ENCODE results near the gene GAB2. TPM values are rescaled to one million over a fixed set of nuclear protein-coding genes. Genes with fewer than 3 reads are reported as not detected.
"Not testable (repeated sequence)": the region's sequence is repeated elsewhere in the genome, so short reads cannot be mapped to it uniquely, and the experiment has no call there.

Gene GAB2
- total RNA-seq, 1 experiment from 2014 or later = 0.70 TPM

DNA sequence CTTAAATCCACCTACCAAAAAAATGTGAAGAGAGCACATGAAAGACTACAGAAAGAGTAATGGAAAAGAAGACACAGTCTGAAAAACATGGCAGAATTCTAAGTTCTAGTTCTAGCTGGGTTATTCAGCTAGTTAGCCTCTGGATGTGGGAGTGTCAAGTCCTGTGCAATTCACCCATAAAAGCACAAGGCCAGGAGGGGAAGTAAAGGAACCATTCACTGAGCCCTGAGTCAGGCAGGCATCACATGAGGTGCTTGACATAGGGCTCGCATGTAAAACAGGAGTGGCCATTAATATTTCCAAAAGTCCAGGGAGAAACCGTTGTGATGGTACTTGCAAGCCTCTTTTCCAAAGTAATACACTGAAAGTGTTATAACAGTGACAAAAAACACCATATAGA lies 103.7 kb downstream of the GAB2 start:
- no peak for DNase-seq (ENCODE audit: low spot score)

DNA sequence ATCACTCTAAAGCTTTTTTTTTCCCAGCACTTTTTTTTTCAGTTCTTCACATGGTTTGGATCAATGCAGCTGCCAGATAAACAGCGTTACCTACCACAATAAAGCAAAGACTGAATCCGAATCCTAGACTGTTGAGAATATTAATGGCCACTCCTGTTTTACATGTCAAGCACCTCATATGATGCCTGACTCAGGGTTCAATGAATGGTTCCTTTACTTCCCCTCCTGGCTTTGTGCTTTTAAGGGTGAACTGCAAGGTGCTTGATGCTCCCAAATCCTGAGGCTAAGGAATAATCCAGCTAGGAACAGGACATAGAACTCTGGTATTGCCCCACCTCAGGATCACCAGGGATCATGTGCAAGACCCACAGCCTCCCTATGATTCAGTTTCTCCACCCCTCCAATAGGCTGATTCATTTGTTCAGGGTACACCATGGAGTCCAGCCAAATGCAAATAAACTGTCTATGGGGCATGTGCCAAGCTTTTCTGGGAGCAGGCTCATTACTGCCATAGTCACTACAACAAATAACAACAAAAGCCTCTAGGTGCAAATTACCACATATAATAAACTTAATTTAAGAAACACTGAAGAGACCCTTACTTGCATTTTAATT lies 104.3 kb downstream of the GAB2 start:
- DNase-seq (ENCODE audit: low spot score) = peak; percentile 41

DNA sequence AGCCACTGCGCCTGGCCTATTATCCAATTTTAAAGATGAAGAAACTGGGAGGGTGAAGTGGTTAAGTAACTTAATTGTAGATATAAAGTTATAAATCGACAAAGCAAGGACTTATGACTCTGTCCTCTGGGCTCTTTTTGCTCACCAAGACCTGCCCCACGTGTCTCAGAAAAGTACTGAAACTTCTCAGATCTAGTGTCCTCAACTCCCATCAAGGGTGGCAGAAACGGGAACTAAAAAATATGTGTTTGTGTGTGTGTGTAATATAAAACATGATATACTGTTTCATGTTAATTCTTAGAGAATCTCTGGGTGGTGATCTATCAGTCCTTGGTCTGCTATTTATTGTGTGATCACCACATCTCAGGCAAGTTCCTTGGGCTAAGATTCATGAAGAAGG lies 104.9 kb downstream of the GAB2 start:
- DNase-seq (ENCODE audit: low spot score) = no peak

DNA sequence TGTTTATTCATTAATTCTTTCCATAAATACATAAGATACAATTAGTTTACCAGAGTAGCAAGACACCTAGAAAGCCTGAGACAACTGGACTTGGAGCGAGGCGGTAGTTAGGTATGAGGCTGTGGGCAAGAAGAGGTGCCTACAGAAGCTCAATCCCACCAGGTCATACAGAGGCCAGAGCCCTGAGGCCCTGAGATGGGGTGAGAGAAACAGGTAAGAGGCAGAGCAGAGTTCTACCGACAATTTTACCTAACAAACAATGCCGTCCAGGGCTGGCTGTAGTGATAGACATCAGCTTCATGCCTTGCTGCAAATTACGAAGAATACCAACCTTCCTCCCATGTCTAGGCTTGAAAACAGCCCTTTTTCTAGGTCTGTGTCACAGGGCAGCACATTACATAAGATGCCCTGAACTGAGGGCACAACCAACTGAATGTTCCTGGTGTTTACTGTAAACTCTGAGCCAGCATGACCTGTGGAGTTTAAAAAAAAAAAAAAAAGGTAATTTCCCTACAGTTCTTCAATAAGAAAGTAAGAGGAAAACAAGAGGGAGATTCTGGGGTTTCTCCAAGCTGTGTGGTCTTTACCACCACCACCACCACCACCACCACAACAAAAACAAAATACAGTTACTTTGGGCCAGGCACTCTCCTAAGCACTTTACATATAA lies 105.8 kb downstream of the GAB2 start:
- no peak for DNase-seq (ENCODE audit: low spot score)

DNA sequence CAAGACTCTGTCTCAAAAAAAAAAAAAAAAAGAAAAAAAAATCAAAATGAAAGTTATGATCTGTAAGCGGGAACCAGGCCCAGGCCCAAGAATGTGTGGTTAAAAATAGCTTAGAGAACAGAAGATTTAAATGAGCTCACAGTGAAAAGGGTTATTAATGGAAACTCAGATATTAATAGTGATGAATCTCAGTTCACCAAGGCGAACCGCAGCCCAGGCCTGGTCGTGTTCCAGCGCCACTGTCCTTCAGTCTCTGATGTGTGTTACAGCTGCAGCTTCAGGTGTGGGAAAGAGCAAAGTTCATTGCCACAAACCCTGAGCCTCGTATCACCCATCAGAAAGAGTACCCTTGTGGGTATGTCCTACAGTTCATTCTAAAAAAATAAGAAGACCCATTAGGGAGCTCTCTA lies 107.1 kb downstream of the GAB2 start:
- no peak for DNase-seq (ENCODE audit: low spot score)

DNA sequence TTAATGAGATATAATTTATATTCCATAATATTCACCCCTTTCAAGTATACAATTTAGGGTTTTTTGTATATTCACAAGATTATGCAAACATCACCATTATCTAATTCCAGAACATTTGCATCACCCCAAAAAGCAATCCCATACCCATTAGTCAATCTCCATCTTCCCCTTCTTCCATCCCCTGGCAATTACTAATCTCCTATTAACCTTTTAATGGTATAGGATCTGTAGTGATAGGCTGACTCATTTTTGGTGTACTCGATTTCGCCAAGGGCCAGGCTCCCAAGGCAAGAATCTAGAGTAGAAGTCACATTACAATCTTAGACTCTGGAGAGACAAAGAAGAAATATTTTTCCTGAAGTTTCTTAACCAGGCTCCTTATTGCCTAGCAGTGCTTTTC lies 113.4 kb downstream of the GAB2 start:
- no peak for DNase-seq (ENCODE audit: low spot score)

DNA sequence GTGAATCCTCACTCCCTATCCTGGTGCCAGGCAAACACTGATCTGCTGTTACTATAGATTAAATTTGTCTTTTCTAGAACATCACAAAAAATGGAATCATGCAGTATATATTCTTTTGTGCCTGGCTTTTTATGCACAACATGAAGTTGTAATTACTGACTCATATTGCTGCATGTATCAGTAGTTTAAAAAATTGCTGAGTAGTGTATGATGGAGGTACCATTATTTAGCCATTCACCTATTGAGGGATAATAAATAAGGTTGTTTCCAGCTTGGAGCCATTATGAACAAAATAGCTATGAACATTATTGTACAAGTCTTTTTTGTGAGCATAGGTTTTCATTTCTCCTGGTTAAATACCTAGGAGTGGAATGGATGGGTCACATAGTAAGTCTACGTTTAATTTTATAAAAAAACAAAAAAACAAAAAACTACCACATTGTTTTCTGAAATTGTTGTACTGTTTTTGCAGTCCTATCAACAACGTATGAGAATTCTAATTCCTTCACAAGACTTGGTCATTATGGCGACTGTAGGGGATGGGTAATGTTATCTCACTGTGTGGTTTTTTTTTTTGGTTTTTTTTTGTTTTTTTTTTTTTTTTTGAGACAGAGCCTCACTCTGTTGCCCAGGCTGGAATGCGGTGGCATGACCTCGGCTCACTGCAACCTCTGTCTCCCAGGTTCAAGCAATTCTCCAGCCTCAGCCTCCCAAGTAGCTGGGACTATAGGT lies 117.3 kb downstream of the GAB2 start:
- no peak for DNase-seq (ENCODE audit: low spot score)

DNA sequence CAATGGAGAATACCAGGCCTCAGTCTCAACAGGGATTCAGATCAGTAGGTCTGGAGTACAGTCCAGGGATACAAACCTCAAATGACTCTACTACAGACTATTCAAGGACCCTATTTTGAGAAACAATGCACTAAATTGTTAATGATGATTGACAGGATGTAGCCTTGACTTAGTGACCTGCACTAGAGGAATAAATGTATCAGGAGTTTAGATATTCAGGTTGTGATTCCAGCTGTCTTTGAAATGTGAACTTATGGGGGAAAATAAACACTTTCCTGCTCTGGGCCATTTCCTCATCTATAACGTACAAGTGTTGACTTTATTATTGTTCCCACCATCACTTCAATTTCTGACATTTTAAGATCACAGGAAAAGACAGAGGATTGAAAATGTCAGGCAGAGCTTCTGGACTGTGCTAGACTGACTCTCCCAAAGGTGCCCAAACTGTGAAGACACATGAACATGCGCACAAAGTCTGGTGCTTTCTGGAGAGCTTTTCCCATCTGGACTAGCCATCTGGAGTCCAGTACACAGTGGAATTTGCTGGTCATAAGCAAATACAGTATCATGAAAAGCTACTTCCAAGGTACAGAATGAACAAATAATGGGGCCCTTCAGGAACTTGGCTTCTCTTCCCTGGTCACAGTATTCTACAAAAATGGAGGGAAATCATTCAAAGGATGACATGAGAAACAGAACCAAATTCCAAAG lies 118.5 kb downstream of the GAB2 start:
- no peak for DNase-seq (ENCODE audit: low spot score)

DNA sequence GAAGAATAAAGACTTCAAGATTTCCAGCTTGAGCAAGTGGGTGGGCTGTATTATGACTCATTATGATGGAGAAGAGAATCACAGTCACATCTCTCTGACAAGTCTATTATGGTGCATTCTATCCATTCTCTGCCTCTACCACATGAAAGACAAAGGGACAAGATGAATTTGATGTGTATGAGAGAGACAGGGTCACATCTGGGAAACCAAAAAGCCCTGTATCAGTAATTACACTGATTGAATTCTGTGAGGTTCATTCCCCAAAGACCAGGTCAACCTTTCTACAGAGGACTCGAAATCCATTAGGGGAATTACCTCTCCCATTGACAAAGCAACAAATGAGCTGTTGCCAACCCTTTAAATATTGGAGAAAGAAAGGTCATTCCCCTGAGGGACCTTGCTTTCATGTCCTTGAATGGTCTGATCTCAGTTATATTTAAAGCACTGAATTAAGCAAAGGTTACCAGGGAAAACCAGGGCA lies 119.3 kb downstream of the GAB2 start:
- DNase-seq (ENCODE audit: low spot score) = no peak

DNA sequence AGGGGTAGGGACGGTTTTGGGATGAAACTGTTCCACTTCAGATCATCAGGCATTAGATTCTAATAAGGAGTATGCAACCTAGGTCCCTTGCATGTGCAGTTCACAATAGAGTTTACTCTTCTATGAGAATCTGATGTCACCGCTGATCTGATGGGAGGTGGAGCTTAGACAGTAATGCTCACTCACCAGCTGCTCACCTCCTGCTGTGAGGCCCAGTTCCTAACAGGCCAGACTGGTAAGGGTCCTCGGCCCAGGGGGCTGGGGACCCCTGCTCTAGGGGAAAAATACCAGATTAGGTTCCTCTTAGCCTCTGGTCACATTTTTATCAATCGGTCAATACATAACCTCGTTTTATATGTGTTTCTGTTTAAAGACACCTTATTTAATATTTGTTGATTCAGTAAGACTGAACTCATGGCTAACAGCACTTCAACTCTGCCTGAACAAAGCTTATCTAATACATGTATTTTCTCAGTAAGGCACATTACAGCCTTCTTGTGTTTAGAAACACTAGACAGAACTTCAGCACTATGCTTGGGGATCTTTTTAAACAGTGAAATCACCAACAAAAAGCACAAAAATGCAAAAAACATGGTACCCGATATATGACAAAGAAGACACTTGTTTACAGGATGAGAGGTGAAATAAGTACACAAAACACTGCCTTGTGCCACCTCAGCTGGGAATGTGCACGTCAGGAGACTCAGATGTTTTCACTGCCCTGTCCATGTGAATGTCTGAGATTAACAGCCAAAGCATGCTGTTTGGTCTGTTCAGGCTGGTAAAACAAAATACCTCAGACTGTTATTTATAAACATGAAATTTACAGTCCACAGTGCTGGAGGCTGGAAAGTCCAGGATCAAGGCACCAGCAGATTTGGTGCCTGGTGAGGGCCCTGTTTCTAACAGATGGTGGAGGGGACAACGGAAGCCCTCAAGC lies 121.4 kb downstream of the GAB2 start:
- peak; percentile 34 for DNase-seq (ENCODE audit: low spot score)

DNA sequence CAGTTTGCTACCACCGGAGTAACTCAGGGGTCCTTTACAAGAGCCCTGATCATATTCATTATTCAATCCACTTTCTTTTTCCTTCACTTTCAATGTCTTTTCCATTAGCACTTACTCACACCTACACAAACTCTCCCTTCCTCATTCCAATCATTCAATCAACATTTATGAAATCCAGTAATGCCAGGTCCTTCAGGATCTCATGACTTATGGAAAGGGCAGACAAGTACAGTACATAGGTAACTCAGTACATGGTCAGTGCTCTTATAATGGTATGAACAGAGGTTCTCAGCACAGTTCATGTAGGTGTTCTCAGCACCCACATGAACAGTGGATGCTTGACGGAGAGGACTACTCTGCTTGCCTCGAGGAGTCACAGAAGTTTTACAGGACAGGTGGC lies 122.3 kb downstream of the GAB2 start:
- DNase-seq (ENCODE audit: low spot score) = no peak

DNA sequence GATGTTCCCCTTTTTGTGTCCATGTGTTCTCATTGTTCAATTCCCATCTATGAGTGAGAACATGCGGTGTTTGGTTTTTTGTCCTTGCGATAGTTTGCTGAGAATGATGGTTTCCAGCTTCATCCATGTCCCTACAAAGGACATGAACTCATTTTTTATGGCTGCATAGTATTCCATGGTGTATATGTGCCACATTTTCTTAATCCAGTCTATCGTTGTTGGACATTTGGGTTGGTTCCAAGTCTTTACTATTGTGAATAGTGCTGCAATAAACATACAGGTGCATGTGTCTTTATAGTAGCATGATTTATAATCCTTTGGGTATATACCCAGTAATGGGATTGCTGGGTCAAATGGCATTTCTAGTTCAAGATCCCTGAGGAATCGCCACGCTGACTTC lies 123.5 kb downstream of the GAB2 start:
- DNase-seq (ENCODE audit: low spot score) = not testable (repeated sequence)

DNA sequence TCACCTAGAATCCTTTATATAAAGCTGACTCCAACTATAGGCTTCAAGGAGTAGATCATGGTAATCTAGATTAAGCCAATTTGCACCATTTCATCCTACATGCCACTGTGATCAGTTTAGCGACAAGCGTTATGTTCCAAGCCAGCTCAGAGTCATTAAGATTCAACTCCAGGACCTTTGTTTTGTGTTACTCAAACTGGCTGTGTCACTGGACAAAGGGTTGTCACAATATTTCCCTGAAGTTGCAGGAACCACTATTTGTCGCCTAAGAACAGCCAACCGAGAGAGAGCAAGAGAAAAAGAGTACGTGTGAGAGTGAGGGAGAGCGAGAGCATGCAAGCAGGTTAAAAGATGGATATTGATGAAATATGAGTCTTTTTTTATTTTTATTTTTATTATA lies 124.1 kb downstream of the GAB2 start:
- no peak for DNase-seq (ENCODE audit: low spot score)

DNA sequence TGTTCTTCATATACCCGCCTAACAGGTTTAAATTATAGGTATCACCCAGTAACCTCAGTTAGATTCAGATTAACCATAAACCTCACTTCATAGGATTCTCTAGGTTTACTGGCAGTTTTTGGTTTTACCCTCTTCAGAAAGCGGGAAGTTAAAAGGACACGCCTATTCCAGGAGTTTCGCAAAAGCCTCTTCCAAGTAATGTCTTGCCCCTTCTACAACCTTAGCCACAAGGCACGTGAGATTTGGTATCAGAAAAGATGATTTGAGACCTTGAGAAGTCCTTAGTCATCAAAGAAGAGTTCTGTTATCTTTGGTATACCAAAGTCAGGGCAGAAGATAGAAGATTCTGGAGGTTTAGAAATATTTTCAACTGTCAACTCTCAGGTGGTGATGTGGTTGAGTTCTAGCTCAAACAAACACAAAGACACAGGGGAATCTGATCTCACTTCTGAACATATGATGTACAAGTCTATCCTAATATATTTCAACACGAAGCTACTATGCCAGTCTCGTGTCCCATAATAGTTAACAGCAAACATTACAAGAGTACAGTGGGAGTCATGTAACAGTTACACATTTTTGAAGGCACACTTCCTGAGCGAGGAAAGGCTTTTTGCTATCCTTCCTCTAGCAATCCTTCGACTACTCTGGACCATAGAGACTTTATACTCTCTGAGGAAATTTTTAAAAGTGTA lies 125.4 kb downstream of the GAB2 start:
- no peak for DNase-seq (ENCODE audit: low spot score)

DNA sequence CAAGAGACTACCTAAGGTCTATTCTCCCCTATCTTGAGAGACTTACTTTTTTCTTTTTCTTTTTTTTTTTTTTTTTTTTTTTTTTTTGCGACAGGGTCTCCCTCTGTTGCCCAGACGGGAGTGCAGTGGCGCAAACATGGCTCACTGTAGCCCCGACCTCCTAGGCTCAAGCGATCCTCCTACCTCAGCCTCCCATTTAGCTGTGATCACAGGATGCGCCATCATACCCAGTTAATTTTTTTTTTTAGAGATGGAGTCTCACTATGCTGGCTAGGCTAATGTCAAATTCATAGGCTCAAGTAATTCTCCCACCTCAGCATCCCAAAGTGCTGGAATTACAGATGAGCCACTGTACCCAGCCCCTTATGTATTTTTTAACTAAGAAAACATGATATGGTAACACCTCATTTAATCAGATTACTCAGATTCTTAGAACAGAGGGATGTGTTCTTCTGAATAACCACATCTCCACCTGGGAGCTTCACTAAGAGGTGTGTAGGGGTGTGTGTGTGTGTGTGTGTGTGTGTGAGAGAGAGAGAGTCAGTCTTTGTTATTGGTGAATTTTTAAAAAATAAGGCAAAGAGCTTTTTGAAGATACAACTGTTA lies 126.0 kb downstream of the GAB2 start:
- no peak for DNase-seq (ENCODE audit: low spot score)

DNA sequence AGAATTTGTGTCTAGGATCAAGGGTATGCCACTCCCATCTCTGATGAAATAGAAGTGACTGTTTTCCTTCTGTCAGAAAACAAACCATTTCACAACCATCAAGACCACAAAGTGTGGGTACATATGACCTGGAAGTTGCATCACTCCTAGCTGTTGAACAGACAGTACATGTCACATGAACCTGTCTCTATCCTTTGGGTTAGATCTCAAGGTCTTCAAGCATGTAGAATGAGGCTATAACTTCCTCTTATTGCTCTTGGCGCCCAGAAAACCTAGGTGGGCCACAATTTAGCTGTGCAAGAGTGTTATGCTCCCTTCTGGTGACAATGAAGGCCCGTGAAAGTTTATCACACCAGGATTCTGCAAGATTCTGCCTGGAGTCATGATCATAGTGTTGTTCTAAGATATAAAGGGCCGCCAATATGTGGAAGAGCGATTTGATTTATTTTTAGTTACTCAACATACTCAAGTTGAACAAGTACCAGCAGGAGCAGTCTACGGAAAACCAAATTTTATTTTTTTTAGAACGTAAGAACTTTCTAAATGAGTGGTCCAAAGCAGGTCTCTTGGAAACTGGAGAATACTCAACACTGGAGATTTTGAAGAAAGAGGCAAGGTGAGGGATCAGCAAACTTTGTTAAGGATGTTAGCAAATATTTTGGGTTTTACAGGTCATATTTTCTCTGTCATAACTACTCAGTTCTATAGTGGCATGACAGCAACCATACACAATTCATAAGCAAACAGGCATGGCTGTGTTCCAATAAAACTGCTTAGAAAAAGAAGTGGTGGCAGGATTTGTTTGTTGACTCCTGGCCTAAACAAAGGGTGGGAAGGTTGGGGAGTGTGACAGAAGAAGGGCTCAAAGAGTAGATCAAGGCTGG lies 127.1 kb downstream of the GAB2 start:
- peak; percentile 53 for DNase-seq (ENCODE audit: low spot score)

DNA sequence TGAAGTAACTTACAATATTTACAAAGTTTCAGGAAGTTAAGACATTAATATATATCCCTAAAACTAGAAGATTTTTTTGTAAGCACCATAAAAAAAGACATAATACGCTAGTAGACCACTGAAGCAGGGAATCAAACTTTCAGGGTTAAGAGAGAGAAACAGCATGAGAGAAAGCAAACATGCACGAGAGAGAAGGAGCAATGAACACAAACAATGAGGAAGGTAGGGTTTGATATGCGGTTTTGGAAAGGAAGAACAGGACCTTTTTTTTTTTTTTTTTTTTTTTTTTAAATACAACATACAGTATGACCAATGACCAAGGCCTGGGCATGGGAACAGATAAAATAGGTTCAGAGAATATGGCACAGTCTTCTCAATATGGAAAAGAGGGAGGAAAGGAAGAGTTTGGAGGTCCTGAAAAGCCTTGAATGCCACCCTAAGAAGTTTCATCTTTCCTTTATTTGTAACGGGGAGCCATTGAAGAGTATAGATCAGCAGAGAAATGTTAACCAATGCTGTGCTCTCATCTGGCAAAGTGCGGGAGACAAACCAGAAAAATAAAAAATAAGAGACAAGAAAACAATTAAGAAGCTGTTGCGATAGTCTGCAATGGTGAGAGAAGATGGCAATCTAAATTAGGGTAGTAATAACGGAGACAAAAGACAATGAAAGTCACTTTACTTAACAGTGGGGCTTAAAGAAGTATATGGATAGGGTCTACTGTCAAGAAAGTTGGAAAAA lies 127.9 kb downstream of the GAB2 start:
- DNase-seq (ENCODE audit: low spot score) = no peak

DNA sequence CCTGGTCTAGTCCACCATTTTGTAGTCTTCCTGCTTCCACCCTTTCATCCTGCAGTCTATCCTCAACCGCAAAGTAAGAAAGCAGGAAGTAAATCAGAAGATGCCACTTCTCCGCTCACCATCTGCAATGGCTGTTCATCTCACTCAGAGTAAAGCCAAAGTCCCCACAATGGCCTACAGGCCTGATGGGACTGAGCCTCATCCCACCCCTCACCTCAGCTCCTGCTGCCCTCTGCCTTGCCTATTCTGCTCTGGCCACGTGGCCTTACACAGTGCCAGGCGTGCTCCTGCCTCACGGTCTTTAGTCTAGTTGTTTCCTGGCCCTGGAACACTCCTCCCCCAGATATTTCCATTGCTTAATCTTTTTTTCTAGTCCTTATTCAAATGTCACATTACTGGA lies 133.4 kb downstream of the GAB2 start:
- no peak for DNase-seq (ENCODE audit: low spot score)

All from H4 (cell line).